NCI-H510A (cell line): ENCODE results near the gene PTPRE.

Source experiments
- DNase-seq: peaks from one replicate; lab custom pipeline; 2025; lab: John Stamatoyannopoulos, UW

Gene PTPRE

DNA sequence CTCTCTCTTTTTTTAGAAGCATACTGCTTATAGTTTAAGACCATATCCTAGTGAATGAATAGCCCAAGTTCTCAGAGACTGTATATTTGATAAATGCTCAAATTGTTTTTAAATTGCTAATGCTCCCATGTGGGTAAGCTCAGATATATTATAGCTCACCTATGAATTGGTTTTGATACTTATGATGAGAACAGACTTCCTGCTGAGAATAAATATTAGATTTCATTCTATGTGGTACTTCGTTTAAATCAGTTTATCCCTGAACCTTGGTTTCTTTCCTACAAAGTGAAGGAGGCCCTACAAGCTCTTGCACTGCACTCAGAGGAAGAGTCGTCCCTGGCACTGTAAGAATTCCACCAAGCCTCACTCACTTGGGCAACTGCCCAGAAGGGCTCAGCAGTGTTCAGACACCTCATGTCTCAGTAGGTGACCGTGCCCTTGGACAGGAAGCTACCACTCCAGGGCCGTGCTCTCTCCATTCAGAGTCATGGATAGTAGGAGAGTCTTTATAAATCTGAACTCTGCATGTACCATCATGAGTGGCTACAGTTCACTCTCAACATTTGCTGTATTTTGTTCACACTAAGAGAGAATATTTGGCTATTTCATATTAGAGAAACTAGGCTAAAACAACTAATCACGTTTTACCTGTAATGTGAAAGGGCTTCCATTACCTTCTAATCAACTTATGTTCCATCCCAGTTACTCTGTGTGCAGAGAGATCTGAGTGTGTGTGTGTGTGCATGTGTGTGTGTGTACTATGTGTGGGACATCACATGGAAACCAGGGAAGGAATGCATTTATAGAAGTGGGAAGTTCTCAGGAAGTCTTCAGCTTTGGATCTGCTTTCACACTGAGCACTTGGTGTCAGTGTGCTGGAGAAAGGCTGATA, 93.8 kb downstream of the PTPRE start:
- DNase-seq: no peak

- DNase-seq: no peak
Observed at GRCh38 chr10:128001363-128001745, 94.5 kb downstream of the PTPRE start.

GRCh38 chr10:128001849-128002248, 94.9 kb downstream of the PTPRE start:
- no peak for DNase-seq

GRCh38 chr10:128003521-128003920, 96.6 kb downstream of the PTPRE start:
- no peak for DNase-seq

DNA sequence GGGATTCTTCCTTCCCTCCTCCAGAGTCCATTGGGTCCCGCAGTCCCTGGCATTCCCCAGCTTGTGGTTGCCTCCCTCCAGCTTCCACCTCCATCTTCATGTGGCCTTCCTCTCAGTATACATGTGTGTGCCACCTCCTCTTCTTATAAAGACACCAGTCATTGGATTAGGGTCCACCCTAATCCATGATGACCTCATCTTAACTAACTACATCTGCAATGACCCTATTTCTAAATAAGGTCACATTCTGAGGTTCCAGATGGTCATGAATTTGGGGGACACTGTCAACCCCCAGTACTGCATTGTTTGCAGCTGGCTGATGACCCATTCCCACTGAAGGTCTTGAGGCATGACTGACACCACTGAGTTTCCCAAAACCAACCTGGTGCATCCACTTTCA, 99.0 kb downstream of the PTPRE start:
- DNase-seq: no peak

GRCh38 chr10:128007056-128007455, 100.2 kb downstream of the PTPRE start:
- no peak for DNase-seq

- DNase-seq: no peak
Observed at GRCh38 chr10:128007971-128008370, 101.1 kb downstream of the PTPRE start.

- no peak for DNase-seq
Observed at GRCh38 chr10:128008521-128009250, 101.8 kb downstream of the PTPRE start.

GRCh38 chr10:128009372-128010126, 102.6 kb downstream of the PTPRE start:
- DNase-seq: no peak

DNA sequence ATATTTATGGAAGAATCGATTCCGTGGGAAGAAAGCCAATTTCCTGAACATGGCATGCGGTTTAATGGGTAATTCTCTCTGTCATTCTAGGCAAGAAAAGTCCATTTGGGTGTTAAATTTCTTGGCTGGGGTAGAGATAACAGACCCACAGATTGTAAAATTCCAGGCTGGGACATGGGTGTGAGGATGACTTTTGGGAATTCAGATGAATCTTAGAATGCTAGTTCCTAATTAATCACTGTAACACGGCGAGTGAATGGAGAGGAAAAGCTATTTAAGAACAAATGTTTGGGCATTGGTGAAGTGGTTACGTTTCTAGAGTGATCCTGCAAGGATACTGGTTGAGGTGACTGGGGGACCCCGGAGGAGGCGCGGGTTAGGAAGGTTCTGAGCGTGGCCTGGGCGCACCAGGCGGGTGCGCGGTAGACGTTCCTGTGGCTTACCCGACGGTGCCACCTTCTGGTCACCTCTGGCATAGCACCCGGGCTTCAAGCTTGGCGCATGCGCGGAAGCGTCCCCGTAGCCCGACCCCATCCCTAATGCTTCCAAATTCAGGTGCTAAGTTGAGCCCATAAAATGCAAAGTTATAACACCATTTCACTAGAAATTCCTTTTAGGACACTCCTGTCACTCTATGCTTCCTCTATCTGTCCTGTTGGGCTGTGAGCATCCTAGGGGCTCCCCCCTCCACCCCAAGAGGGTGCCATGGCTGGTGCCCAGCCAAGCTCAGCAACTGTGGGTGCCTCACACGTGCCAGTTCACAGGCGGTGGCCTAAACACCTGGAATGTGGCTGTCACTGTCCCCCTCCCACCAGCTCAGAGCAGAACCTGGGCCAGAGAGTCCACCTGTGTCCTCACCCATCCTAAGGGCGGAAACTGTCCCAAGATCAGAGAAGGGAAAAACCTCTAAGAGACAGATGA, 104.4 kb downstream of the PTPRE start:
- DNase-seq: no peak

DNA sequence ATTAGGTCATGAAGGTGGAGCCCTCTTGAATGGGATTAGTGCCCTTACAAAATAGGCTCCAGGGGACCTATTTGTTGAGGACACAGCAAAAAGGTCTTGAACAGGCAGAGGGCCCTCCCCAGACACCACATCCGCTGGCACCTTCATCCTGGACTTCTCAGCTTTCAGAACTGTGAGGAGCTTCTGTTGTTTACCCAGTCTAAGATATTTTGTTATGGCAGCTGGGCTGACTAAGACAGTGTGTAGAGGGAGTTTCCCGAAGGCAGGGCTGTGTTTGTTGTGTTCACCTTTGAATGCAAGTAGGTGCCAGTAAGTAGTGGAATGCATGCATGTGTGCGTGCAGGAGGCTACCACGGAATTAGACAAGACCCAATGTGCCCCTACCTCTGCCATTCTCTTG, 106.7 kb downstream of the PTPRE start:
- no peak for DNase-seq

DNA sequence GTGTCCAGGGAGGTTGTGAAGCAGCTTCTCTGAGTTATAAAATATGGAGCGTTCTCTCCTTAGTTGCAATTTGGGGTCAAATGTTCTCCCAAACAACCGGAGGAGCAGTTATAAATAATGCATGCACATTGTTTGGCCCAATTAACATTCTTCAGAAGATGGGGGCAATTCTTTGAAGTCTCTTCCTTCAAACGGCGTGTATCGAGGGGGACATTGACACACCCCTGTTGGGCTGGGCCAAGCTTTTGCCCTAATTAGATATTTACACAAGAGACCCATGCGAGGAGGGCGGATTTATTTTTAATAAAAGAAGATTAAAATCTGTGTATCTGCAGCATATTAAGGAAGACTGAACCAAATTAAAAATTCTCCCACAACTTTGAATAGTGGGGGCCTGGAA, 107.3 kb downstream of the PTPRE start:
- DNase-seq: no peak

DNA sequence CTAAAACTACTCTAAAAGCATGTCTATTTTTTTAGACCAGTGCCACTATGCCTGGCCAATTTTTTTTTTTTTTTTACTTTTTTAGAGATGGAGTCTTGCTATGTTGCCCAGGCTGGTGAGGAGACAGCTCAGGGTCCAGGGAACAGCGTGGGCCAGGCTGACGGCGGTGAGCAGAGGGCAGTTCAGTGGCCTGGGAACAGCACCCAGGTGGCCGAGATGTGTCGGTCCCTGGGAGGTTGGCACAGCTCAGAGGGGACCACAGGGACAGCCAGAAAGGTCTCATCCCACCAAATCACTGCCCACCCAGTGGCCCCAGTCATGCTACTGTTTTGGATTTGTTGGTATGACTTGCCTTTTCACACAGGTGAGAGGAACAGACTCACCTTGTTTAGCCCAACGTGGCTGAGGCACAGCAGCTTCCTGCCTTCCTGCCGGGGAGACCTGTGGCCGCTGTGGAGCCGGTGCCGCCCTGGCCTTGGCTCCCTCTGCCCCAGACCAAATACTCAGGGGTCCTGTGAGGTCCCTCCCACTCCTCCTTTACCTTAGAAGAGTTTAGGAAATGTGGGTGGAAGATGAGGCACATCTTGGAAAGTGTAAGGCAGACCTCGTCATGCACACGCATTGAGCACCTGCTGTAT, 109.6 kb downstream of the PTPRE start:
- no peak for DNase-seq

- DNase-seq: no peak
Observed at GRCh38 chr10:128017822-128018221, 110.9 kb downstream of the PTPRE start.

GRCh38 chr10:128018236-128018635, 111.3 kb downstream of the PTPRE start:
- no peak for DNase-seq

DNA sequence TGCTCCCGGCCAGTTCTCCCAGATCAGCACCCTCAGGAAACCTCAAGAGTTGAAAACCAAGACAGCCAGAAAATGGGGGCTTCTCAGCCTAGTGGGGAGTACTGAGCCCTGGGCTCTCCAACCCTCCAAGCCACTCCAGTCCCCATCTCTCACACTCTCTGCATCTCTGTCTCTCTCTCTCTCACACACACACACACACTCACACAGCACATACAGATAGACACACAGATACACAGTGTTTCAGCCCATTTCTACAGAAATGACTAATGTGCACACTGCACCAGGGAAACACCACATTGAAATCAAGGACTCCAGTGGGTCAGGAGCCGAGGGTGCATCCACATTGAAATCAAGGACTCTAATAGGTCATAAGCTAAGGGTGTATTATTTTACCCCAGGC, 111.8 kb downstream of the PTPRE start:
- DNase-seq: no peak

DNA sequence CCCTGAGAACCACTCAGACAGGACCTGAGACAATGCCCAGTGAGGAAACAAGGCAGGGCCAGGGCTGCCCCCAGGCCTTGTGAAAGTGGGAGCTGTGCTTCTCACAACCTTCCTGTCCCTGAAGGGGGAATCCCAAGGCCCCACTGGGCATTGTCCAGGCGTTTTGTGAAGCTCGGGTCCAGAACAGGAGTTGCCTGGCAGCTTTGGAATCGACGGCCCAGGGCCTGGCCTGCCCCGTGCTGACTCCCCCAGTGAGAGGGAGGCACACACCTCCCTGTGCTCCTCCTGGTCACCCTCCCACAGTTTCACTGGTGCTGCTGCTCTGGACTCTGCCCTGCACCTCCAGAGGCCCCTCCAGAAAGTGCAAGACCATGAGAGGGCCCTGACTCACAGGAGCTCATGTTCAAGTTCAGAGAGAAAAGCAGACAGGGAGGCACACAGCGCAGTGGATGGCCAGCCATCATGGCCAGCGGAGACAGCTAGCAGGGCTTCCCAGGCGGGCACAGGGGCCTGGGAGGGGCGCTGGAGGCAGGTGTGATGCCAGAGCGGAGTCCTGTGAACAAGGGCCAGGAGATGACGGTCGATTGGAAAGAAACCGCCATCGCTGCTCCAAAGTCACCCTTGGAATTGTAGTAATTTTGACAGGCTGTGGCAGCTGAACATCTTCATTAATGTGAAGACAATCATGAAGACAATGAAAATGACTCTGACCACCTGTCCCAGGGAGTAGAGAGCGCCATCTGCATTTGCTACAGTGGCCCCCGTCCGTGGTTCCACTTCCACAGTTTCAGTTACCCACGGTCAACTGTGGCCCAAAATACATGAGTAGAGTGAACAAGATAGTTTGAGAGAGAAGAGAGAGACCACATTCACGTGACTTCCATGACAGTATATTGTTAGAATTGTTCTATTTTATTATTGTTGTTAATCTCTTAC, 115.6 kb downstream of the PTPRE start:
- DNase-seq: no peak

DNA sequence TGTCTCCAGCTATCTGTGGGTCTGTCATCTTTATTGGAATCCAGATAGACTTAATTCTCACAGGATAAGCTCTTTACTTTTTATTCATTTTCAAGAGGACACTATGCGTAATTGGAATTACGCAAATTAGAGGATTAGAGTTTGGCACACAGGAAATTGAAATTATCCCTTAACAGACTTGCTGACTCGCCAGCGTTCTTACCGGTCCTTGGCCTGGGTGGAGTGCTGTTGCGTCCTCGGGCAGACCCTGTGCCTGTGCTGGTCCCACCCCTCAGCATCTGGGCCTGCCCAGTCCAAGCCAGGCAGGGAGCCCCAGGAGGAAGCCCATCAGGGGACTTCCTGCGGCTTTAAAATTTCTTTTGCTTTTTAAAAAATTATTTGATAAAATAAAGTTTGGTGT, 117.5 kb downstream of the PTPRE start:
- DNase-seq: no peak

DNA sequence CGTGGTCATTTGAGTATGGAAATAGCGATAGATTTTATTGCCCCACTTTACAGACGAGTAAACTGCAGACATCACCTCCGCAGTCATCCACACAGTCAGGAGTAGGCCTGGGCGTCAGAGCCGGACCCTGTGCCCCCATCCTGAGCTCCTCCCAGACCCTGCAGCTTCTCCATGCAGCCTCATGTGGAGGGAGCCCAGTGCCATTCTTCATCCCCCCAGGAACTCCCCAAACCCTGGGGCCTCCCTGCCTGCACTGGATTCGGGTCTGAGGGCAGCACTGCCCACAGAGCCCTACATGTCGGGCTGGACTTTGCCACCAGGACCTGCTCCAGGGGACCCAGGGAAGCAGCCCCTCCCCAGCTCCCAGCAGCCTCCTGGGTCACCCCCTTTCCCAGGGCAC, 118.5 kb downstream of the PTPRE start:
- no peak for DNase-seq

DNA sequence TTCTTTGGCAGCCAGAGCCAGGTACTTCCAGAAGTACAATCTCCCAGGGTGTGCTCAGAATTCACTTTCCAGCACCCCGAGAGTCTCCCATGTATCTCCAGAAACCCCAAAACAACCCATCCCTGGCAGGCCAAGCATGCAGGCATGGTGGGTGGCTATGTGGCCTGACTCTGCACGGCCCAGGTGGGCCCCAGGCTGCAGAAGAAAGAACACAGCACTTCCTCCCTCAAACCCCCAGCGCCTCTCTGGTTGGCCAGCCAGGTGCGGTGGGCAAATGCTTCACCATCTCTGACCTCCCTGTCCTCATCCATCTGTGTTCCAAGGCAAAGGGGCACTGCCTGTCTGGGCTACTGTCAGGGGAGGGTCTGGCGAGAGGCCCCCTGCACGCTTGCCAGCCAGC, 119.0 kb downstream of the PTPRE start:
- DNase-seq: no peak
